ENCODE measurements around the gene JARID2. TPM values are rescaled to one million over a fixed set of nuclear protein-coding genes. Genes with fewer than 3 reads are reported as not detected.
A peak's percentile ranks its signal among the peaks of the same experiment; 100 is the strongest.
"Not testable (repeated sequence)": the region's sequence is repeated elsewhere in the genome, so short reads cannot be mapped to it uniquely, and the experiment has no call there.

The JARID2 gene
- total RNA-seq, 3 donors from 2014 or later: 10.6 to 11.8 (median 11.4) TPM

DNA sequence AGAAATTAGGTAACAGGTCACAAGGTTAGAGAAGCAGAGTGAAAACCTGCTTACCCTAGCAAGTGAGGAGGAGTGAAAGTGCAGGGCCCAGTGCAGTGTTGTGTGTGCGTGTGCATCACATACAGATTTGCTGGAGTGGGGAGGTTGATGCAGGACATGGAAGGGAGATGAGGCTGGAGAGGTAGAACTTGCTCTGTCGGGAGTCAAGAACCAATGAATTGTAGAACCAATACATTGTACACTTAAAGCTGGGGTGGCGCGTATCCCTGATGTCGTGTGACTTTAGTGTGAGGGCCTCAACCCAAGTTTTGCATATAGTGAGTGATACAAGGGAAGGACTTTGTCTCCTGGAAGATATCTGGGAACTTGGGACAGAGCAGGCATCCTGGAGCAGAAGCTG lies 48.6 kb downstream of the JARID2 start:
- TF ChIP-seq, protein P1, sequence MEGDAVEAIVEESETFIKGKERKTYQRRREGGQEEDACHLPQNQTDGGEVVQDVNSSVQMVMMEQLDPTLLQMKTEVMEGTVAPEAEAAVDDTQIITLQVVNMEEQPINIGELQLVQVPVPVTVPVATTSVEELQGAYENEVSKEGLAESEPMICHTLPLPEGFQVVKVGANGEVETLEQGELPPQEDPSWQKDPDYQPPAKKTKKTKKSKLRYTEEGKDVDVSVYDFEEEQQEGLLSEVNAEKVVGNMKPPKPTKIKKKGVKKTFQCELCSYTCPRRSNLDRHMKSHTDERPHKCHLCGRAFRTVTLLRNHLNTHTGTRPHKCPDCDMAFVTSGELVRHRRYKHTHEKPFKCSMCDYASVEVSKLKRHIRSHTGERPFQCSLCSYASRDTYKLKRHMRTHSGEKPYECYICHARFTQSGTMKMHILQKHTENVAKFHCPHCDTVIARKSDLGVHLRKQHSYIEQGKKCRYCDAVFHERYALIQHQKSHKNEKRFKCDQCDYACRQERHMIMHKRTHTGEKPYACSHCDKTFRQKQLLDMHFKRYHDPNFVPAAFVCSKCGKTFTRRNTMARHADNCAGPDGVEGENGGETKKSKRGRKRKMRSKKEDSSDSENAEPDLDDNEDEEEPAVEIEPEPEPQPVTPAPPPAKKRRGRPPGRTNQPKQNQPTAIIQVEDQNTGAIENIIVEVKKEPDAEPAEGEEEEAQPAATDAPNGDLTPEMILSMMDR (IDR thresholded peaks at IDR 0.05): no peak
- intact Hi-C loops (cut with DNase I, micrococcal nuclease): no loop called here
- ATAC-seq (no peak), DNase-seq (no peak)
- H3K36me3 ChIP-seq (ENCODE audit: low read depth): no peaks in the 10 kb centered on the region
- peaks cover 21% of the 10 kb centered on the region for H3K4me1 ChIP-seq (ENCODE audit: low read depth)
- no peak overlapping the region for H3K4me3 ChIP-seq
- H3K9me3 ChIP-seq: no peaks in the 10 kb centered on the region

DNA sequence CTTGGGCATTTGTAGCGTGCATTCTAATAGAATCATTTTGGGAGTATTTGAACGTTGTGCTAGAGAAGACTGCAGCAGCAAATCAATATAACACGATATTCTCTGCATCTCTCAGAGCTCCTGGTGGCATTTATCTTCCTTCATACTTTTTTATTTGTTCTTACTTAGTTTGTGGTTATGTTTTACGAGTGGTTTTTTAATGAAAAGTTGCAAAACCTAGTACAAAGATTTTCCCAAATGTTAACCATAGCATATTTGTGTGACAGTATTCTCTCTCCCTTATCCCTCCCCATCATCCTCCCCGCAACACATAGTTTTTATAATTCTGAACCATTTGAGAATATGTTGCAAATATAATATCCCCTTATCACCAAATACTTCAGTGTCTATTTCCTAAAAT lies 50.4 kb downstream of the JARID2 start:
- Histone ChIP-seq H3K36me3 (ENCODE audit: low read depth) (no peaks in the 10 kb centered on the region), H3K4me3 (no peak overlapping the region), H3K9me3 (no peaks in the 10 kb centered on the region), H3K4me1 (ENCODE audit: low read depth) (peaks cover 9% of the 10 kb centered on the region)
- TF ChIP-seq, protein P1 (IDR thresholded peaks at IDR 0.05): no peak
- intact Hi-C loops (cut with DNase I, micrococcal nuclease): no loop called here
- DNase-seq: no peak
- no peak for ATAC-seq

DNA sequence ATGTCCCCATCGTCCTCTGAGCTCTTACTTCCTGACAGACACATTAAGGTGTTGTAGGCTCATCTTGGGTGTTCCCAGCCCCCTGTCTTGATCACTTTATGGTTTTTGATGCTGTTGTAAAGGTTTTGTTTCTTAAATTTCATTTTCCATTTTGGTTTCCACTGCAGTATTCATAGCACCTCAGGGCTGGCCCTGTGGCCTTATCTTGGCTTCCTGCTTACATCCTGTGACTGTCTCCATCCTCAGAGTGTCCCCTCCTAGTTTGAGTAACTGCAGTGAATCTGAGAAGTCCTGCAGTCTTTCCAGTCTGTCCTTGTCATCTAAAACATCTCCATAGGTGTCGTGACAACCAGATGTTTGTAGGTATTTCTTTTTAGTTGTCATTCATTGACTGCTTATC lies 50.9 kb downstream of the JARID2 start:
- intact Hi-C loops (cut with DNase I, micrococcal nuclease): no loop called here
- ATAC-seq (peak; percentile 32), DNase-seq (no peak)
- no peaks in the 10 kb centered on the region for H3K36me3 ChIP-seq (ENCODE audit: low read depth)
- no peaks in the 10 kb centered on the region for H3K9me3 ChIP-seq
- TF ChIP-seq, protein P1 (IDR thresholded peaks at IDR 0.05): no peak
- H3K4me1 ChIP-seq (ENCODE audit: low read depth): peaks cover 9% of the 10 kb centered on the region
- H3K4me3 ChIP-seq: no peak overlapping the region

- H3K36me3 ChIP-seq (ENCODE audit: low read depth); intact Hi-C loops (cut with DNase I, micrococcal nuclease); H3K4me1 ChIP-seq (ENCODE audit: low read depth); H3K4me3 ChIP-seq; H3K9me3 ChIP-seq; DNase-seq; ATAC-seq: not testable (repeated sequence)
Observed at GRCh38 chr6:15297167-15297566, 51.3 kb downstream of the JARID2 start.

- Histone ChIP-seq H3K4me3 (no peak overlapping the region), H3K9me3 (no peaks in the 10 kb centered on the region), H3K4me1 (ENCODE audit: low read depth) (peaks cover 9% of the 10 kb centered on the region), H3K36me3 (ENCODE audit: low read depth) (no peaks in the 10 kb centered on the region)
- no peak for DNase-seq
- TF ChIP-seq, protein P1 (IDR thresholded peaks at IDR 0.05): no peak
- intact Hi-C loops (cut with DNase I, micrococcal nuclease): no loop called here
- no peak for ATAC-seq
Observed at GRCh38 chr6:15297895-15298590, 52.2 kb downstream of the JARID2 start.

GRCh38 chr6:15299430-15300131 lies 53.7 kb downstream of the JARID2 start:
- peak; percentile 77 for ATAC-seq
- no peaks in the 10 kb centered on the region for H3K9me3 ChIP-seq
- intact Hi-C loops (cut with DNase I, micrococcal nuclease): no loop called here
- H3K36me3 ChIP-seq (ENCODE audit: low read depth): no peaks in the 10 kb centered on the region
- peaks cover 14% of the 10 kb centered on the region for H3K4me1 ChIP-seq (ENCODE audit: low read depth)
- TF ChIP-seq, protein P1 (IDR thresholded peaks at IDR 0.05): no peak
- no peak overlapping the region for H3K4me3 ChIP-seq
- peak; percentile 43 to 65 (median 48) for DNase-seq

Data from mucosa of descending colon (tissue), 3 donors.